ENCODE measurements around the gene SMARCE1.

The SMARCE1 gene

DNA sequence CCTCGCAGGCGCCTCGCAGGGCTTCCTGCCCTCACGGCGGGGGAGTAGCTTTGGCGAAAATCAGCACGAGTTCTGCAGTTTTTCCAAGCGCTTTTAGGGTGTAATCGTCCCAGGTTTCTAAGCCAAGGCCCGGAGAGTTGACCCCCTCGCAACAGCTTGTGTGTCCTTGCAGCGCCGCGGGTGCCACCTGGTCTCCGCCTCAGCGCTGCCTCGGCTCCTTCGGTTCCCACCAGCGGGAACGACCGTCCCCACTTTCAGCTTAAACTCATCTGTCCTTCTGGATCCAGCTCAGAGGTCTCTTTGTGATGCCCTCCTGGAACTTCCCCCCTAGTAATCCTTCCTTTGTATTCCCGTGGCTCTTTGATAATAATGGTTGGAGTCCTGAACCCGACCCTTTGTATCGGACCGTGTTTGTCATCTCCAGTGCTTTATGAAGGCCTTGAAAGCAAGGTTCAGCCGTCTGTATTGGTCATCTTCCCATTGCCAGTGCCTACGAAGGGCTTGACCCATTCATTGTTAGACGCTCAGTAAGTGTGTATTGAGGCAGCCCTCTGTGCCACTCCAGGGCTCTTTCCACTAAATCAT is 858 bp upstream of the SMARCE1 start:
- peak in 8 of 42 donors; percentile 7 to 64 (median 32) for DNase-seq
- intact Hi-C loops (cut with DNase I): no loop called here

DNA sequence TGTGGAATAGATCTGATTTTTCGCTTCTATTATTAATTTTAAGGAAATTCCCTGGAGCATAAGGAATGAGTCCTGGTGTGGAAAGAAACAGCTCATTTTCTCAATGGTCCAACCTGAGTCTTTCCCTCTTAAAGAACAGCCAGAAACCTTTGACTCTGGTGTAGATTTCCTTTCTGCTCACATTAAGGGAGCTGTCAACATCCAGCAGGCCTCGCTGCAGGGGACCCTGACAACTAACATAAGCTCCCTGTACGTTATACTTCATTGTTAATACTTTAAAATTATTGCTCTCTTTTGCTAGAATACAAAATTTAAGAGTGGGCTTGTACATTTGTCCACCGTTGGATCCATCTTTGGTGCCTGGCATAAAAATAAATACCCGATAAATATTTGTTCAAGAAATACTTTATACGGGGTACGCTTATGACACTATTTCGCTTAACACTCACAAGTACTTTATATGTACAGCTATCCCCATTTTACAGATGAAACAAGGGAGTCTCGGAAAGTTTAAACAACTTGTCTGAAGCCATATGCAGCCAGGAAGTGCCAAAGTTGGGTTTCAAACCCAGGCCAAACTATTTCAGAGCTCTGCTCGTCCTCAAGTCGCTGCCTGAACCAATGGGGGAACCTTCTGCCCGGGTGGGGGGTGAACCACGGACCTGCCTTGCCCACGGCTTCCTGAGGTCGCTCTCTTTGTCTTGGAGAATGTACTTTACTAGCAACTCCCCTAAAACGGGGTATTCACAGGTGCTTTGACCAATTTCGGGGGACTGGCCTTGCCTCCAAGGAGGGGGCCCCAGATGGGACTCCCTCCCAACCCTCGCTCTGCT is 611 bp downstream of the SMARCE1 start:
- intact Hi-C loops (cut with DNase I): no loop called here

DNA sequence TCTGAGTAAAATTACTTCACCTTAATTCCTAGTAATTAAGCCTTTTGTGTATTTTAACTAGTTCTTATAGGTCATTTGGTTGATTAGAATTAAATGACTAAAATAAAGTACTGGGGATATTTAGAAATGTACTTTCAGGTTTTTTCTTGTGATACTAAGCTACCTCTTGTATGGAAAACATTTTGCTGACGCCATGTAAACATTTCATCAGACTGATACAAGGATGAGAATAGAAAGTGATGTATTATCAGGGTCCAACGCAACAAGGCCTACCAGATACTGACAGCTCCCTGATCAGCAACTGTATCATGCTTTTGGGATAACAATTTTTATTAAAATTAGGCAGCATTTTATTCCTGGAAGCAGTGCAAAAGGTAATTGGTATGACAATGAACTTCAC is 1.7 kb downstream of the SMARCE1 start:
- DNase-seq: no peak
- intact Hi-C loops (cut with DNase I): no loop called here

More for the DNA sequence above, 611 bp downstream of the SMARCE1 start:
- peak in 2 of 42 donors; percentile 26 to 31 for DNase-seq

- no peak for DNase-seq
- intact Hi-C loops (cut with DNase I): no loop called here
Measured at GRCh38 chr17:40645291-40645690, 2.3 kb downstream of the SMARCE1 start.

- DNase-seq: no peak
- intact Hi-C loops (cut with DNase I): no loop called here
Measured at GRCh38 chr17:40637931-40638330, 9.7 kb downstream of the SMARCE1 start.

DNA sequence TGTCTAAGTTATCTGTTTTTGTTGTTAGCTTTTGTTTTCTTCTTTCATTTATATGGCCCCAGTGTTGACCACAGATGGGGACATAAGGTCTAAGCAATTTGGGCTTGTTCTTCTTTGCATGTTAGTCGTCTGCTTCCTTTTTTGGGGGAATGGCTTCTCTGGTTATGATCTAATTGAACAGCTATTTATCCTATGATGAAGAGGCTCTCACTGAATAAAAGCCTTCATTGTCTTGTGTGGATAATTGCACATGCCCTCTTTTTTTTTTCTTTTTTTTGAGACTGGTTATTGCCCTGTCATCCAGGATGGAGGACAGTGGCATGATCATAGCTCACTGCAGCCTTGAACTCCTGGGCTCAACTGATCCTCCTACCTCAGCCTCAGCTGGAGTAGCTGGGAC is 13.7 kb downstream of the SMARCE1 start:
- intact Hi-C loops (cut with DNase I): no loop called here
- no peak for DNase-seq

- no peak for DNase-seq
- intact Hi-C loops (cut with DNase I): no loop called here
Measured at GRCh38 chr17:40632216-40632615, 15.4 kb downstream of the SMARCE1 start.

DNA sequence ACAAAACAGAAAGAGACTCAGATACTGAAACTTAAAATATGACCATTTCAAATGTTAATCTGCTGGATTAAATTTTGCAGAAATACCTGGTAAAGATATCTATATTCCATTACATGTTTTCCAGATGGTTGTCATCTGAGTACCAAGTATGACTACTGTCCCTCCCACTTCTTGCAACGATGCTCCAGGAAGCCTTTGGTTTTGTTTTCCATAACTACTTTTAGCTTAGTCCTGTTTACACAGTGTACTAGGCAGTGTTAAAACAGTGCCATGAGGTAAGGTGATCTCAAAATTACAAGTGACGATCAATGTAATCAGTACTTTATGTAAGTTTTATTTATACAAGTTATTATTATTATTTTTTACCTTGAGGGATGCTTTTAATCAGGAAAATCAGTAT is 17.8 kb downstream of the SMARCE1 start:
- DNase-seq: no peak
- intact Hi-C loops (cut with DNase I): no loop called here

DNA sequence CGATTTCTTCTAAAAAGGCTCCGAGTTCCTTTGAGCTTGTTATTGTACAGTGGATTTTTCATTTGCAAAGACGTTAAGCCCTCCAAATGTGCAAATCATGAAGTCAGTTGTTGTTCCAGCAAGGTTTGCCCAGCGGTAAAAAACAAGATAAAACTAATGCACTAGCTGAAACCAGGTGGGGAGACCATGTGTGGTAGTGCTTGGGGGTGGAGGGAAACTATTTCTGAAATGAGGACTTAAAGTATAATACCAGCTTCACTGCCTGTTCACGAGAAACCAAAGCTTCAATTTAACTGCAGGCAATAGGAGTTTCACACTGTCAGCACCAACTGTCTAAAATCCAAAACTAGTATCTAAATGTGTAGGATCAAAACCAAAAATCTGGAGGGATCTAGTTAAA is 22.3 kb downstream of the SMARCE1 start:
- intact Hi-C loops (cut with DNase I): no loop called here
- no peak for DNase-seq

- no peak for DNase-seq
- intact Hi-C loops (cut with DNase I): no loop called here
Measured at GRCh38 chr17:40623419-40624210, 24.0 kb downstream of the SMARCE1 start.

DNA sequence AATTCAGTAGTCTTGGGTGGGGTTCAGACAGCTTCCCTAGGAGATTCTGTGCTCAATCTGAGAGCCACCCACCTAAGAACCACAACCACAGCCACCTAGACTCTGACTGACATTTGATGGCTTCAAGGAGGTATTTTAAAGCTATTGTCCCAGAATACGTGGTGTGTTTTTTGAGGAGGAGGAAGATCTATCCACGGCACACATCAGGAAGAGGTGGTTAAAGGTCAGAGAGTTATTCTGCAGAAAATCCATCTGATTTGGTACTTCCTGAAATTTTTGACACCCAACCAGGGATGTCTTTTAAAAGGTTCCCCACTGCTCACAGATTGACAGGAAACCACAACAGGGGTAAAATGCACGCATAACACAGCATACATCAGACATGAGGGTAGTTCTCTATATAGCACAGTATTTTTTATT is 25.1 kb downstream of the SMARCE1 start:
- intact Hi-C loops (cut with DNase I): no loop called here
- DNase-seq: peak in 2 of 42 donors; percentile 21 to 39

DNA sequence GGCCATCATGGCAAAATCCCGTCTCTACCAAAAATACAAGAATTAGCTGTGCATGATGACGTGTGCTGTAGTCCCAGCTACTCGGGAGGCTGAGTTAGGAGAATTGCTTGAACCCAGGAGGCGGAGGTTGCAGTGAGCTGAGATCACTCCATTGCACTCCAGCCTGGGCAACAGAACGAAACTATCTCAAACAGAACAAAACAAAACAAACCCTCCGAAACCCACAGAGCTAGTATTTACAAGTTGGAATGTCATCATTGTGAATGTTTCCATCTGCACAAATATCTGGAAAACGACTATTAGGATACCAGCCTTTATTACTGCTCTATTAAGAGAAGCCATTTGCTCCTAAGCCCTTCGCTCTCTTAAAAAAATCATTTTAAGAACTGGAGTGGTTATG is 26.0 kb downstream of the SMARCE1 start:
- intact Hi-C loops (cut with DNase I): no loop called here
- no peak for DNase-seq

- intact Hi-C loops (cut with DNase I): no loop called here
Measured at GRCh38 chr17:40621019-40621418, 26.6 kb downstream of the SMARCE1 start.

GRCh38 chr17:40618754-40619625 is 28.6 kb downstream of the SMARCE1 start:
- intact Hi-C loops (cut with DNase I): no loop called here

More at GRCh38 chr17:40621019-40621418, 26.6 kb downstream of the SMARCE1 start:
- no peak for DNase-seq

DNA sequence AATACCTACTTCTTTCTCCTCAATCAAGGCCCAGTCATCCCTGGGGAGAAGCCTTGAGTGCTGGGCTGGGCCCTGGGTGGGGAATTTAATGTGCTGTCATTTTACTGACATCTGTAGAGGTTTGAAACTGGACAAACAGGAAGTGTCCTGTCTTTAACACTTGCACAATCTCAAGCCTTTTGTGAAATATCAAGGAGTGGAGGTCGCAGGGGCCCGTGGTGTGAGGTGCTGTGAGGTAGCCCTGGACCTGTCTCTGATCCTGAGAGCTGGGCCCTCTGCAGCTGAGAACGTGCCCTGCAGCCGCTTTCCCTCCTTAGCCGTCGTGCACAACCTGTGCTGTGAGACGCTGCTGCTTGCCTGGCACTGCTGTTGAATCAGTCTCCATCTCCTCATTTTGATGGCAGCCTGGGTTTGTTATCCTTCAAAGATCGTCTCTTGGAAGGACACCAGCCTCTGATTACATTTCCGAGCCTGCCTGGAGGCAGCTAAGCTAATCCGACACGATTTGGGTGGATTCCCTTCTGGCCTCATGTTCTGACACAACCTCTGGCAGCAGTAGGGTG is 29.9 kb downstream of the SMARCE1 start:
- DNase-seq: no peak
- intact Hi-C loops (cut with DNase I): no loop called here

More at GRCh38 chr17:40618754-40619625, 28.6 kb downstream of the SMARCE1 start:
- DNase-seq: no peak

- no peak for DNase-seq
- intact Hi-C loops (cut with DNase I): no loop called here
Measured at GRCh38 chr17:40616592-40616991, 31.0 kb downstream of the SMARCE1 start.

DNA sequence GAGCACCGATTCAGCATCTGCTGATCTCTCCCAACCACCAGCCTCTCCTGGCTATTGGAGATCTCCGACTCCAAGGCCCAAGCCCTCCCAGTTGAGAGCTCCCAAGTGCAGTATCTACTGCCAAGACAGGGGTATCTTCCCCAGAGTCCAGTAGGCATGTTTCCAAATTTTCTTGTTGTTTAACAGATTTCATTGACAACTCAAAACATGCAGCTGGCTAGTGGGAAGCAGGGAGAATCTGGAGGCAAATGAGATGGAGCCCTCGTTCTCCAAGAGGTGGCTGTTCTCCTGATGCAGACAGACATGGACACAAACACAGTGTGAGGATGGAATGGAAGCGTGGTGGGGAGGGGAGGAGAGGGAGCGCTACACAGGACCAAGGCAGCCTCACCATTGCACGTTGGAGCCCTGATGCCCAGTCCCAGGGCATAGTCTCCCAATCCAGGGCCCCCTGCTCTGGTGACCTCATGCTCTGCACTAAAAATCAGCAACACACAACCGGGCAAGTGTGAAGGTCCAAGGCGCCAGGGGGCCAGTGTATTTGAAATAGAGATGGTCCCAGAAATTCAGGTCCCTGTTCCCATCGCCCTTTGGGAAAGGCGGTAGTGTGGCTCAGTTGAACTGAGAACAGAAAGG is 31.7 kb downstream of the SMARCE1 start:
- DNase-seq: no peak
- intact Hi-C loops (cut with DNase I): no loop called here
